Ramos (cell line): ENCODE measurements around the gene TPD52L2.
"Not testable (repeated sequence)": the region's sequence is repeated elsewhere in the genome, so short reads cannot be mapped to it uniquely, and the experiment has no call there.

ENCODE experiments used
- in situ Hi-C: fragments of 300-500 bp; cut with MboI; formaldehyde crosslinking; loops from one replicate; pipeline ENCODE4 v1.14.3; 2022; ENCODE audit warnings: low sequenced_read_pairs; ENCODE audit not compliant: unreplicated experiment

Gene TPD52L2

DNA sequence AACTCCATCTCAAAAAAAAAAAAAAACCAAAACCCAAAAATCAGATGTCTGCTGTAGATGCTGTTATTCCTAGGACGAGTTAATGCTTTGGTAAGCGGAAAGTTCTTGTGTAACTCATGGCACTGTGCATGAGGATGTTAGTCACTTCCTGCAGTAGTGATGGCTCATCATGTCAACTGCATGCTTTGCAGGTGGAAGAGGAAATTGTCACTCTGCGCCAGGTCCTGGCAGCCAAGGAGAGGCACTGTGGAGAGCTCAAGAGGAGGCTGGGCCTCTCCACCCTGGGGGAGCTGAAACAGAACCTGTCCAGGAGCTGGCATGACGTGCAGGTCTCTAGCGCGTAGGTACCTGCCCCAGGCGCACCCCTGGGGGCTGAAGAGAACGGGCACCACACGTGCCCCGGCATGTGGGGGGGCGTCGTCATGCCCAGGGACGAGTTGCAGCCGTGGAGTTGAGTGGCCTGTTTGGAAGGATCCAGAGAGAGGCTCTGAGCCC is 8.5 kb downstream of the TPD52L2 start:
- in situ Hi-C loops = no loop called here

DNA sequence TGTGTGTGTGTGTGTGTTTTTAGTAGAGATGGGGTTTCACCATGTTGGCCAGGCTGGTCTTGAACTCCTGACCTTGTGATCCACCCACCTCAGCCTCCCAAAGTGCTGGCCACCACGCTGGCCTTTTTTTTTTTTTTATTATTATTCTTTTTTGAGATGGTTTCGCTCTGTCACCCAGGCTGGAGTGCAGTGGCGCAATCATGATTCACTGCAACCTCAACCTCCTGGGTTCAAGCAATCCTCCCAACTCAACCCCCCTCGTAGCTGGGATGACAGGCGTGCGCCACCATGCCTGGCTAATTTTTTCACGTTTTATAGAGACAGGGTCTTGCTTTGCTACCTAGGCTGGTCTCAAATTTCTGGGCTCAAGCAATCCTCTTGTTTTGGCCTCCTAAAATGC is 9.2 kb downstream of the TPD52L2 start:
- in situ Hi-C loops = not testable (repeated sequence)

GRCh38 chr20:63876489-63877036 is 11.5 kb downstream of the TPD52L2 start:
- in situ Hi-C loops = no loop called here

- in situ Hi-C loops = no loop called here
Observed at GRCh38 chr20:63877755-63878470, 12.8 kb downstream of the TPD52L2 start.

DNA sequence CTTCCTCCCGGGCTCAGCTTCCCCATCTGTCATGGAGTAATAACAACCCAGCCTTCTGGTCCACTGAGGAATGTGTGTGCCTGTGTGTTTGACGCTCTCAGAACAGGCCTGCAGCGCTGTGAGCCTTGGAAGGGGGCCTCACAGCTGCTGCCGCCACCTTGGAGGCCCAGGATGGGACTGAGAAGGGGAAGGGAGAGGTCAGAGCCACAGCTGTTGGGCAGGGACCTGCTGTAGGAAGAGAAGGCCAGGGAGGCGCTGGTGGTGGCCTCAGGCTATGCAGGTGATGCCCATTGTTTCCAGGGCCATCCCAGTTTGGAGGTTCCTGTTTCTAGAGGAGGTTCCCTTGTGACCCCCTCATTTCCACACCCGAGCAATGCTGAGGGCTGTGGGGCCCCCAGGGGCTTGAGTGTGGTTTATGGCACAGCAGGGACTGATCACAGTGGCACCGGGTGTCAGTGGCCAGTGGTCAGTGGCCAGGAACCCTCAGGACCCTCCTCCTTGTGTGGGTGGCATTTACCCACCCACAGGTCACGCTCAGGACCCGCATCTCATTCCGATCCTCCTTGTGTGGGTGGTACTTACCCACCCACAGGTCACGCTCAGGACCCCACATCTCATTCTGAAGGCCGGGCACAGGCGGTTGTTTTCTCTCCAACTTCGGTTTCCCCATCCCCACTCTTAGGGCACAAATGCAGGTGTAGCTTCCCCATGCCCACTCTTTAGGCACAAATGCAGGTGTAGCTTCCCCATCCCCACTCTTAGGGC is 14.0 kb downstream of the TPD52L2 start:
- in situ Hi-C loops = no loop called here

- in situ Hi-C loops = not testable (repeated sequence)
Observed at GRCh38 chr20:63880901-63881300, 15.8 kb downstream of the TPD52L2 start.

DNA sequence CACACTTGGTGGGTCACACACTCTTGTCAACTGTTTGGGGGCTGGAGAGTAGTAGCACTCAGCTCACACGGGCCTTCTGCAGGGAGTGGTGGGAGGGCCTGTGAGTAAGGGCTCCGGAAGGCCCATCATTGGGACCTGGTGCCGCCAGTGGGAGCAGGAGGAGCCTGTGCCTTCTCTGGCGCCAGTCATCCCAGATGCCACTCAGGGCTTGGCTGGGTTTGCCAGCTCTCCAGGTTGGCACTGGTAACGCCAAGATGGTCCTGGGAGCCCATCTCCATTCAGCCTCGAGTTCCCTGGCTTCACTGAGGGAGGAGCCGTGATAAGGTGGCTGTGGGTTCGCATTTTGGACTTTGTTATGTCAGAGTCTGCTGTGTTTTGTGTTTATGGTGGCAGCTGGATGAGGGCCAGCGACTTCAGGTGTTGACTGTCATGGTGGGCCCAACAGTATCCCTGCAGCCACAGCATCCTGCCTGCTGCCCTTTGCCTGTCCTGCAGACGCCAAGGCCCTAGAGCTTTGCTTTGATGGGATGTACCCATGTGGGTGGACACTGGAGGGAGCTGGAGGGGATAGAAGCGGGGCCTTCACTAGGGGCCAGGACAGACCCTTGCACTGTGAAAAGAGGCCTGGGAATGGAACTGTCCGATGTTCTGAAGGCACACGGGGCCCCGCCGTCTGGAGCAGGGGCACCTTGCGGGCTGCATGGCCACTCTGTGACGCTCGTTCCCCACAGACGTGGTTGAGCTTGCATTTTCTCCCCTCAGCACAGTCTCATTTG is 16.6 kb downstream of the TPD52L2 start:
- in situ Hi-C loops = no loop called here

DNA sequence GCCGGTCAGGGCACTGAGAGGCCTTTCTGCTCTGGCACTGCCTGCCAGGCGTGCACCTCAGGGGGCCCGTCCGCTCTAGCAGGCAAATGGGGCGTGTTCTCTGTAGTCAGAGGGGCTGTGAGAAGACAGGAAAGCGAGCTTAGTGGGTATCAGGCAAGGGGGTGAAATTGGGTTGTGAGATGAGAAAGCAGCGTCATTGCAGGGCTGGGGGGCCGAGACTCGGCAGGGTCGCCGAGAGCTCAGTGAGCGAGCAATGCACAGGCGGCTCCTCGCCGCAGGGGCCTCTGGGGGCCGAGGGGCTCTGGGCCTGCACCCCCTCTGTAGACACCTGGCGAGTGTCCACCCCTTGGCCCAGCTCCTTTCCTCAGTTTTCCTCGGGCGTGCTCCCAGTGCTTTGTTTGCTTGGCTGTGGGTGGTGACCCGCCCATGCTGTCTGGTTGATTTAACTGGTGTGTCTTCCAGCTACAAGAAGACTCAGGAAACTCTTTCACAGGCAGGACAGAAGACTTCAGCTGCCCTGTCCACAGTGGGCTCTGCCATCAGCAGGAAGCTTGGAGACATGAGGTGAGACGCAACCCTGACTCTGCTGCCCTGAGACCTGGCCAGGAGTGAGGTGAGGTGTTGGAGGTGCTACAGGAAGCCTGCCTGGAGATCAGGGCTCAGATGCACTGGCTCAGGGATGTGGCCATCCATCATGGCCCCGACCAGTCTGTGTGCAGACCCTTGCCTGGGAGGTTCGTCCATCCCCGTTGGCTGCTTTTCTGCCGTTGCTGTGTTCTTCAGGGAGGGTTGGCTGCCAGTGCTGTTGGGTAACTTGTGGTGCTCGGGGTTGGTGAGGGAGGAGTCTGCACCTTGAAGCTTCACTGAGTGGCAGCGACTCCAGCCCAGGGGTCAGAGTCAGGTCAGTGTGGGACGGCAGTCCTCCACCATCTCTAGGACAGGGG is 17.5 kb downstream of the TPD52L2 start:
- in situ Hi-C loops = no loop called here

DNA sequence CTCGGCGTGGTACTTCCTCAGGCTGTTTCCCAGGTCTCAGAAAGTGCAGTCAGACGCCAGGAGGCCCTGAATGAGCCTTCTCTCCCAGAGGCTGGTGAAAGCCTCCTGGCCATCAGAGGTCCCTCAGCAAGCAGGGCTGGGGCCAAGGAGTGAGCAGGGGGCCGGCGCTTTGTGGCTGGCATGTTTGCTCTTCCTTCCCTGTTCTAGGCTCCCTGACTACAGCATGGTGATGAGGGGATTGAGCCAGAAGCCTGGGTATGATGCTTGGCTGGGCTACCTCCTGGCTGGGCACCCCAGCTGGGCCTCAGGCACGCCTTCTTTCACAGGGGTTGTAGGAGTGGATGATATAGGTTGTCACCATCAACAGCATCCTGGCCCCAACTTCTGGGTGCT is 18.1 kb downstream of the TPD52L2 start:
- in situ Hi-C loops = no loop called here

GRCh38 chr20:63884506-63885263 is 19.6 kb downstream of the TPD52L2 start:
- in situ Hi-C loops = no loop called here

DNA sequence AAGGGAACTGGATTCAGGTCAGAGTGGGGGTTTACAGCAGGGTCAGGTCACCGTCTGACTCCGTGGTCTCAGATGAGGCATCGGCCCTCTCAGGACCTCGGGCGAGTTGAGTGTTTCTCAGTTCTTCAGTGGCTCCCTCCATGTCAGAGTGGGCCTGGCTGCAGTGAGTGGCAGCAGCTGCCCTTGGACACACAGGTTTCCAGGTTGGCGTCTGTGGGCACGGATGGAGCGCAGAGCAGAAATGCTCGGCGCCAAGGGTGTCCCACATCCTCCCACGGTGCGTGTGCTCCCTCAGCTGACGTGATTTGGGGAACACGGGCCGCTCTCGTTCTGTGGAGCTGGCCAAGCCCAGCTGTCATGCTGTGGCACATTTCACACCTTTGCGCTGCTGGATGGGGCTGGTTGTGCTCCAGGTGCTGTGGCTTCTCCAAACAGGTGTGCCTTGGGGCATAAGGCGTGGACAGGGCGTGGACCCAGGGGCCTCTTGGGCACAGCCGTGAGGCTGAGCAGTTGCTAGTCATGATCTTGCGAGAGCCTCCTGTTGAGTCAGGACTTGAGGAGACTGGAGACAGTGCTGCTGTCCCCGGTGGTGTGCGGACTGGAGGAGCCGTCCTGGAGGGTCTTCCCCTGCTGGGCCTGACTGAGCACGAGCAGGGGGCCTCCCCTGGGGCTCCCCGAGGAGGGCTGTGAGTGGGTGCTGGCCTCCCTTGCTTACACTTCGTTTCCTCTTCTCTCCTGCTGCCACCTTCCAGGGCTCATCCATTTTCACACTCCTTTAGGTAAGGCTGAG is 20.4 kb downstream of the TPD52L2 start:
- in situ Hi-C loops = no loop called here

DNA sequence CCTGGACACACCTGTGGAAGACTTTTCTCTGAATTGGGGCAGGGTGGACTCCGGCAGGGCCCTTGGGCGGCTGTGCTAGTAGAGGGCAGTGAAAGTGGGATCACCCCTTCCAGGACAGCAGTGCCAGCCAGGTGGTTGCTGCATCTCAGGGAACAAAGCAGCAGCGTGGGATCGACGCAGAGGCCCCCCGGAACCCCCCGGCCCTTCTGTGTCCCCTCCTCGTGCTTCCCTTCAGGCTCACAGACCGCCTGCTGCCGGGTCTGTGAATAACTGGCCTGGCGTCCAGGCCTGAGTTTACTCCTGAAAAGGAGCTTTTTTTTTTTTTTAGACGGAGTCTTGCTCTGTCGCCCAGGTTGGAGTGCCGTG is 21.0 kb downstream of the TPD52L2 start:
- in situ Hi-C loops = no loop called here

DNA sequence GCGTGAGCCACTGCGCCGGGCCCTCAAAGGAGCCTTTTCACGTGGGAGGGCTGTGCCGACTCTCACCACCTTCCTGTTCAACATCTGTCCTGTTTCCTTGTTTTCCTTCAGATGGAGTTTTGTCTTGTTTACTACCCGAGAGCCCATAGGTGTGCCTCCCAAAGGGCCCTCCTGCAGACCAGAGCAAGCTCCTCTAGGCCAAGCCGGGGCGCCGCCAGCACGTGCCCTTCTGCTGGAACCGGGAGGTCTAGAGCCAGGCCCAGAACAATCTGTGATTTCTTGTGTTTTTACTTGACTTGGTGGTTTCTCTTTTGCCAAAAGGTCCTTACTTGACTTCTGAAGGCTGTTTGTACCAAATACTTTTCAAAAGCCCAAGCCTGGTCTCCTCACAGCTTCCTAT is 21.9 kb downstream of the TPD52L2 start:
- in situ Hi-C loops = no loop called here

DNA sequence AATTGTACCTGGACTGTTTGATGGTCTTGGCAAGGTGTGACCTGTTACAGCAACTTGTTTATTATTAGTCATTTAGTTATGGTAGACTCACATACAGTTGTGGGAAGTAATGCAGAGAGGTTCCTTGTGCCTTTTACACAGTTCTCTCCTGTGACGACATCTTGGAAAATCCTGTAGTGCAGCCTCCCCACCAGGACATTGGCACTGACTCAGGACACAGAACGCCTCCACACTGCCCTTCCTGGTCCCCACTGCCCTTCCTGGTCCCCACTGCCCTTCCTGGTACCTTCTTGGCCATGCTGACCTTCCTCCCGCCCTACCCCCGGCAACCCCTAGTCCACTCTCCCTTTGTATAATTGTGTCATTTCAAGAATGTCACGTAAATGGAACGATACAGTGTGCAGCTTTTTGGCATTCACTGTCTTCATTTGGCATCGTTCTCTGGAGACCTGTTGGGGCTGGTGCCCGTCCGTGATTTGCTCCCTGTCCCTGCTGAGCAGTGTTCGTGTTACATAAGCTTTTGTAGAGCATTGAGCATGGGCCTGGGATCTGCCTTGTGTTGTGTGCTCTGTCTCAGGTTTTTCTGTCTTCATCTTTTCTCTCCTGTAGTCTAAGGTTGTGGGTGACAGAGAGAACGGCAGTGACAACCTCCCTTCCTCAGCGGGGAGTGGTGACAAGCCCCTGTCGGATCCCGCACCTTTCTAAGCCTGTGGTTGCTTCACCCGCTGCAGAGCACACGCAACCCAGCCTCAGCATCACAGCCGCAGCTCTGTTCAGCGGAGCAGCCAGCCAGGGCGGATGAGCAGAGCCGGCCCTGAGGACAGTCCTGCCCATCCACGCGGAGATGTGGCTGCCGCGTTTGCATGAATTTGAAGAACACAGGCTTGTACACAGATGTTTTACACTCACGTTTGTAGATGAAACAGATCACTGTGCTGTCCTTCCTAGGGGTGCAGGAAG is 24.5 kb downstream of the TPD52L2 start:
- in situ Hi-C loops = no loop called here

GRCh38 chr20:63890201-63890576 is 25.1 kb downstream of the TPD52L2 start:
- in situ Hi-C loops = no loop called here

DNA sequence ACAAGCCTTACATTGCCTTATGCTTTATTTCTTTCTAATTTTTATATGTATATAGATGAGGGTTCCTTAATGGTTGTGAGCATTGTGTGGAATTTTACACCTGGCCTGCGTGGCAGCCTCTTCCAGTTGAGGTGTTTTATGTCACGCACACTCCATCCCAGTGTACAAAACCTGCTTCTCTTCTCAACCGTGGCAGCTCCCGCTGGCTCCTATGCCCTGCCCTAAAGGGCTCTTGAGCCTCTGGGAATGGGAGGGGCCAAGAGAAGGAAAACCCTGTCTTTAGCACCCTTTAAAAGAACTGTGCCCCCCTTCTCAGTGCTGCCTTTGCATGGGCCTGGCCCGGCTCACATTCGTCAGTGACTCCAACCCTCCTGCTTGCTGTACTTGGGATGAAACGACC is 25.5 kb downstream of the TPD52L2 start:
- in situ Hi-C loops = no loop called here
